ENCODE results near the gene SLC29A3. TPM values are rescaled to one million over a fixed set of nuclear protein-coding genes. Genes with fewer than 3 reads are reported as not detected.

Gene SLC29A3
- polyA plus RNA-seq, 3 donors = 9.7 to 28.4 (median 16.6) TPM

DNA sequence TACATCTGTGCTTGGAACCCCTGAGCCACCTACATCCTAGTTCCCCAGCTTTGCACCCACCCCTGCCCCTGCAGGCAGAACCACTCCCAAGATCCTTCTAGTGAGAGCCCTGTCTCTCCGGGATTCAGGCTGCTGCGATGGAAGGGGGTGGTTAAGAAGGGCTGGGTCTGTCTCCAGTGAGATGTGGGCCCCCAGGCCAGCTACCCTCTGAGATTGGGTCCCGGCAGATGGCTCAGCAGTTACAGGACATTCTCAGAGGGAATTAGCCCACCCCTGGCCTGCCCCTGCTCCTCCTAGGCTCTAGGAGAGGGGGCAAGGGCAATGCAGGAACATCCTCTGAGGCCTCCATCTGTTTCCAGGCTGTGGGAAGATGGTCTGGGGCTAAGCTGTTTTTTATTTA is 27.7 kb downstream of the SLC29A3 start:
- WGBS (ENCODE audit: insufficient coverage) = 86% methylated on average over 1 of the region's 3 CpGs
- Histone ChIP-seq H3K9me3 (replicated peaks in 1 of 2; ENCODE audit: control insufficient read depth in 1 of 2, insufficient read depth in 1 of 2, low read length in 2 of 2) (no peaks in the 10 kb centered on the region), H3K36me3 (replicated peaks in 1 of 2; ENCODE audit: control insufficient read depth in 1 of 2, insufficient read depth in 2 of 2, low read length in 2 of 2) (peaks cover 43 to 73% of the 10 kb centered on the region in 2 donors), H3K27ac (ENCODE audit: low read depth in 1 of 2, low read length in 2 of 2) (no peak overlapping the region), H3K4me3 (replicated peaks in 1 of 3; ENCODE audit: low read depth in 2 of 3, low read length in 3 of 3) (no peak overlapping the region), H3K9ac (ENCODE audit: insufficient read depth, low read length, poor library complexity, severe bottlenecking) (no peak overlapping the region), H4K20me1 (ENCODE audit: insufficient read depth, low read length) (peaks cover 7% of the 10 kb centered on the region), H3K4me1 (ENCODE audit: control insufficient read depth in 1 of 2, insufficient read depth in 2 of 2, low read length in 2 of 2) (peaks cover 38 to 42% of the 10 kb centered on the region in 2 donors), H3K79me2 (ENCODE audit: insufficient read depth, low read length) (no peaks in the 10 kb centered on the region), H3K27me3 (ENCODE audit: control insufficient read depth in 2 of 2, insufficient read depth in 2 of 2, low read length in 2 of 2) (no peaks in the 10 kb centered on the region), H3K4me2 (replicated peaks; ENCODE audit: extremely low read depth, low read length, poor library complexity, severe bottlenecking) (no peak overlapping the region), H2AFZ (ENCODE audit: insufficient read depth, low read depth, low read length, poor library complexity, severe bottlenecking) (no peak overlapping the region)
- intact Hi-C loops (cut with micrococcal nuclease) = no loop called here
- peaks cover 46% of the 10 kb centered on the region for H3K4me1 Mint-ChIP-seq
- peaks cover 55 to 69% of the 10 kb centered on the region in 2 donors for H3K36me3 Mint-ChIP-seq
- H3K4me3 Mint-ChIP-seq = no peak overlapping the region
- no peak for DNase-seq
- H3K27me3 Mint-ChIP-seq (ENCODE audit: low read depth in 3 of 3) = peaks cover 0 to 3% (median 2%) of the 10 kb centered on the region in 3 donors
- H3K27ac Mint-ChIP-seq = no peak overlapping the region
- peaks cover 0 to 2% (median 0%) of the 10 kb centered on the region in 7 donors for H3K9me3 Mint-ChIP-seq
- TF ChIP-seq, protein P1, sequence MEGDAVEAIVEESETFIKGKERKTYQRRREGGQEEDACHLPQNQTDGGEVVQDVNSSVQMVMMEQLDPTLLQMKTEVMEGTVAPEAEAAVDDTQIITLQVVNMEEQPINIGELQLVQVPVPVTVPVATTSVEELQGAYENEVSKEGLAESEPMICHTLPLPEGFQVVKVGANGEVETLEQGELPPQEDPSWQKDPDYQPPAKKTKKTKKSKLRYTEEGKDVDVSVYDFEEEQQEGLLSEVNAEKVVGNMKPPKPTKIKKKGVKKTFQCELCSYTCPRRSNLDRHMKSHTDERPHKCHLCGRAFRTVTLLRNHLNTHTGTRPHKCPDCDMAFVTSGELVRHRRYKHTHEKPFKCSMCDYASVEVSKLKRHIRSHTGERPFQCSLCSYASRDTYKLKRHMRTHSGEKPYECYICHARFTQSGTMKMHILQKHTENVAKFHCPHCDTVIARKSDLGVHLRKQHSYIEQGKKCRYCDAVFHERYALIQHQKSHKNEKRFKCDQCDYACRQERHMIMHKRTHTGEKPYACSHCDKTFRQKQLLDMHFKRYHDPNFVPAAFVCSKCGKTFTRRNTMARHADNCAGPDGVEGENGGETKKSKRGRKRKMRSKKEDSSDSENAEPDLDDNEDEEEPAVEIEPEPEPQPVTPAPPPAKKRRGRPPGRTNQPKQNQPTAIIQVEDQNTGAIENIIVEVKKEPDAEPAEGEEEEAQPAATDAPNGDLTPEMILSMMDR (IDR thresholded peaks at IDR 0.05) = no peak

DNA sequence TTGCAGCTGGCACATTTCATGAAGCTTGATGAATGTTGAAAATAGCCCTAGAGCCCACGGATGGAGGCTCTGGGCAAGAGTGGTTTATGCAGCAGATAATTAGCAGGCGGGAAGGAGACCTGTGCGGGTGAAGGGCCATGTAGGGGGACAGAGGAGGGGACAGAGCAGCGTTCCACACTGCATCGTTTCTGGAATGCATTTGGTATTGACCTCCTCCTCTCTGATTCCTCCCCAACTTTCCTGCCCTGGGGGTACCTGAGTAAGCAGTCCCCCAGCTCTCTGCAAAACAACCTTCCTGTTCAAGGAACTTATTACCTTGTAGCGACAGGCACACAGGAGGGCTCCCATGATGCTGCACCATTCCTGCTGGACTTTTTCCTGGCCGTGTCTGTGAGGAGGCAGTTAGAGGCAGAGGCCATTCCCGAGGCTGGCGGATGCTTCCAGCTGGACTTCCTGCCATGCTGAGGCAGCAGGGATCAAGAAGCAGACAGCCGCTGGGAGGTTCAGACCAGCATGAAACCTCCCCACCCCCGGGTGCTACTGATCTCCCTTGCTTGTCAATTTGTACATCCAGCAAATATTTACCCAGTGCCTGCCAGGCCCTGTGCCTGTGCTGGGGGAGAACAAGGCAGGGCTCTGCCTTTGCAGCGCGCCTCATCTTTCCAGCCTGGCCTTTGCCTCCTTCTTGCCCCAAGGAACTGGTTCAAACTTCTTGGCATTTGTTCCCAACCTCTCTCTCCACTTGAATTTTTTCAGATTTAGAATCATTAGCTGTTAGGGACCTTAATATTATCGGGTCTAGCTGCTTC is 28.7 kb downstream of the SLC29A3 start:
- intact Hi-C loops (cut with micrococcal nuclease) = no loop called here
- Histone ChIP-seq H3K9ac (ENCODE audit: insufficient read depth, low read length, poor library complexity, severe bottlenecking) (no peak overlapping the region), H4K20me1 (ENCODE audit: insufficient read depth, low read length) (peaks cover 6% of the 10 kb centered on the region), H3K27ac (ENCODE audit: low read depth in 1 of 2, low read length in 2 of 2) (no peak overlapping the region), H3K9me3 (replicated peaks in 1 of 2; ENCODE audit: control insufficient read depth in 1 of 2, insufficient read depth in 1 of 2, low read length in 2 of 2) (no peaks in the 10 kb centered on the region), H3K36me3 (replicated peaks in 1 of 2; ENCODE audit: control insufficient read depth in 1 of 2, insufficient read depth in 2 of 2, low read length in 2 of 2) (peaks cover 52 to 81% of the 10 kb centered on the region in 2 donors), H3K27me3 (ENCODE audit: control insufficient read depth in 2 of 2, insufficient read depth in 2 of 2, low read length in 2 of 2) (no peaks in the 10 kb centered on the region), H2AFZ (ENCODE audit: insufficient read depth, low read depth, low read length, poor library complexity, severe bottlenecking) (no peak overlapping the region), H3K4me2 (replicated peaks; ENCODE audit: extremely low read depth, low read length, poor library complexity, severe bottlenecking) (no peak overlapping the region), H3K4me3 (replicated peaks in 1 of 3; ENCODE audit: low read depth in 2 of 3, low read length in 3 of 3) (no peak overlapping the region), H3K79me2 (ENCODE audit: insufficient read depth, low read length) (no peaks in the 10 kb centered on the region), H3K4me1 (ENCODE audit: control insufficient read depth in 1 of 2, insufficient read depth in 2 of 2, low read length in 2 of 2) (peaks cover 43 to 47% of the 10 kb centered on the region in 2 donors)
- Mint-ChIP-seq H3K36me3 (peaks cover 59 to 74% of the 10 kb centered on the region in 2 donors), H3K9me3 (peaks cover 0 to 2% (median 0%) of the 10 kb centered on the region in 7 donors), H3K27ac (no peak overlapping the region), H3K27me3 (ENCODE audit: low read depth in 3 of 3) (peaks cover 0 to 3% (median 2%) of the 10 kb centered on the region in 3 donors), H3K4me3 (no peak overlapping the region), H3K4me1 (peaks cover 49% of the 10 kb centered on the region)
- WGBS (ENCODE audit: insufficient coverage) = 96% methylated on average over 6 of the region's 14 CpGs
- TF ChIP-seq, protein P1 (IDR thresholded peaks at IDR 0.05) = no peak
- DNase-seq = no peak

All from CD14-positive monocyte (primary cell).